Bronchial epithelial cell (primary cell): Measurements from ENCODE around the gene SEMA3D. TPM values are rescaled to one million over a fixed set of nuclear protein-coding genes. Genes with fewer than 3 reads are reported as not detected.
A peak's percentile ranks its signal among the peaks of the same experiment; 100 is the strongest.

ENCODE experiments used
- DNase-seq: peaks from one replicate; pipeline ENCODE4 v3.0.0-alpha.2; 2010; ENCODE audit warnings: low read depth
- FAIRE-seq: peaks from 2 replicates; lab custom pipeline; 2011; peaks lifted over from hg19 to GRCh38; lab: Jason Lieb, UNC
- H3K27me3 ChIP-seq: 2 replicates; pipeline ENCODE4 v1.5.1; 2011; ENCODE audit warnings: low read length; ENCODE audit not compliant: control insufficient read depth, insufficient read depth
- H3K36me3 ChIP-seq: 2 replicates; pipeline ENCODE4 v1.5.1; 2011; ENCODE audit warnings: low read length; ENCODE audit not compliant: control insufficient read depth, insufficient read depth
- H3K4me3 ChIP-seq: 2 replicates; pipeline ENCODE4 v1.5.1; 2011; ENCODE audit warnings: mild to moderate bottlenecking, low read depth, low read length, control low read depth
- CTCF ChIP-seq: IDR thresholded peaks from 2 replicates; pipeline ENCODE4 v1.5.1; 2011; ENCODE audit warnings: mild to moderate bottlenecking, moderate library complexity, low read length, control low read depth, inconsistent platforms; ENCODE audit not compliant: insufficient read depth, severe bottlenecking
- total RNA-seq: library from RNA; depleted of rRNA; stranded (reverse); fragments of >200 nt; gene quantifications from 2 replicates; pipeline ENCODE4 v1.2.1, GENCODE V29; 2014

Gene SEMA3D
- total RNA-seq, 1 donor from 2014 or later, result 0.79 TPM

GRCh38 chr7:84971360-84971759, 215.5 kb downstream of the SEMA3D start:
- TF ChIP-seq CTCF, result no peak
- no peak for FAIRE-seq

GRCh38 chr7:84970670-84971069, 216.2 kb downstream of the SEMA3D start:
- H3K36me3 ChIP-seq, result no peaks in the 10 kb centered on the region
- DNase-seq (no peak), FAIRE-seq (no peak)
- TF ChIP-seq CTCF, result no peak
- H3K4me3 ChIP-seq, result no peak overlapping the region
- H3K27me3 ChIP-seq, result no peaks in the 10 kb centered on the region

More at GRCh38 chr7:84971360-84971759, 215.5 kb downstream of the SEMA3D start:
- no peak overlapping the region for H3K4me3 ChIP-seq
- H3K36me3 ChIP-seq, result no peaks in the 10 kb centered on the region
- no peak for DNase-seq
- no peaks in the 10 kb centered on the region for H3K27me3 ChIP-seq

- no peak for DNase-seq
- no peak for TF ChIP-seq CTCF
- H3K36me3 ChIP-seq, result no peaks in the 10 kb centered on the region
- no peak overlapping the region for H3K4me3 ChIP-seq
- H3K27me3 ChIP-seq, result no peaks in the 10 kb centered on the region
- FAIRE-seq, result no peak
Measured at GRCh38 chr7:84953234-84953633, 233.6 kb downstream of the SEMA3D start.

GRCh38 chr7:84950836-84951235, 236.0 kb downstream of the SEMA3D start:
- DNase-seq (peak; percentile 47), FAIRE-seq (no peak)
- TF ChIP-seq CTCF, result no peak

GRCh38 chr7:84949501-84949900, 237.4 kb downstream of the SEMA3D start:
- DNase-seq, result no peak
- no peak for TF ChIP-seq CTCF
- Histone ChIP-seq H3K36me3 (no peaks in the 10 kb centered on the region), H3K4me3 (no peak overlapping the region), H3K27me3 (no peaks in the 10 kb centered on the region)
- no peak for FAIRE-seq

More at GRCh38 chr7:84950836-84951235, 236.0 kb downstream of the SEMA3D start:
- no peaks in the 10 kb centered on the region for H3K36me3 ChIP-seq
- H3K27me3 ChIP-seq, result no peaks in the 10 kb centered on the region
- H3K4me3 ChIP-seq, result no peak overlapping the region

GRCh38 chr7:84949067-84949466, 237.8 kb downstream of the SEMA3D start:
- DNase-seq, result peak; percentile 43
- Histone ChIP-seq H3K36me3 (no peaks in the 10 kb centered on the region), H3K4me3 (no peak overlapping the region), H3K27me3 (no peaks in the 10 kb centered on the region)
- FAIRE-seq, result no peak
- no peak for TF ChIP-seq CTCF
